Measurements from ENCODE around the gene SLC24A3. TPM values are rescaled to one million over a fixed set of nuclear protein-coding genes. Genes with fewer than 3 reads are reported as not detected.

The SLC24A3 gene
- total RNA-seq, 1 experiment from 2014 or later: 46.0 TPM

GRCh38 chr20:19590382-19590781 is 377.9 kb downstream of the SLC24A3 start:
- Histone ChIP-seq H3K36me3 (ENCODE audit: insufficient read depth, low read length, poor library complexity, severe bottlenecking) (peaks cover 29% of the 10 kb centered on the region), H3K27me3 (replicated peaks; ENCODE audit: insufficient read depth, low read depth, low read length, poor library complexity) (no peaks in the 10 kb centered on the region), H3K27ac (ENCODE audit: low read depth, low read length, poor library complexity, severe bottlenecking) (peak overlapping the region; percentile 87), H3K4me1 (ENCODE audit: insufficient read depth, low read length, poor library complexity, severe bottlenecking) (peaks cover 34% of the 10 kb centered on the region), H3K4me3 (ENCODE audit: low read depth, low read length, poor library complexity, severe bottlenecking) (no peak overlapping the region), H3K9me3 (ENCODE audit: low read depth, low read length, poor library complexity, severe bottlenecking) (peaks cover 4% of the 10 kb centered on the region)
- TF ChIP-seq EZH2 (IDR thresholded peaks at IDR 0.05; ENCODE audit: borderline replicate concordance, low read depth, low read length, poor library complexity, severe bottlenecking) (no peak), CTCF (conservative IDR thresholded peaks at IDR 0.05; ENCODE audit: low read depth, low read length) (no peak)
- POLR2A ChIA-PET (ENCODE audit: low non-redundant PET): interaction anchor here (0.6 kb wide), 1 partner anchor 268 kb away, joined by 4 read pairs; no protein-coding TSS in a partner anchor
- no peak for DNase-seq (ENCODE audit: low spot score)
- CTCF ChIA-PET: interaction anchor here (1.0 kb wide), 1 partner anchor 268 kb away, joined by 3 read pairs; no protein-coding TSS in a partner anchor
- intact Hi-C loops (cut with micrococcal nuclease; ENCODE audit: unreplicated experiment): no loop called here
- BruUV-seq (replicated peaks): no TSS peak

GRCh38 chr20:19593762-19594161 is 381.3 kb downstream of the SLC24A3 start:
- peaks cover 21% of the 10 kb centered on the region for H3K4me1 ChIP-seq (ENCODE audit: insufficient read depth, low read length, poor library complexity, severe bottlenecking)
- ChIA-PET POLR2A (ENCODE audit: low non-redundant PET) (no interaction called here), CTCF (no interaction called here)
- H3K27ac ChIP-seq (ENCODE audit: low read depth, low read length, poor library complexity, severe bottlenecking): no peak overlapping the region
- H3K9me3 ChIP-seq (ENCODE audit: low read depth, low read length, poor library complexity, severe bottlenecking): peaks cover 4% of the 10 kb centered on the region
- peaks cover 27% of the 10 kb centered on the region for H3K36me3 ChIP-seq (ENCODE audit: insufficient read depth, low read length, poor library complexity, severe bottlenecking)
- intact Hi-C loops (cut with micrococcal nuclease; ENCODE audit: unreplicated experiment): no loop called here
- H3K4me3 ChIP-seq (ENCODE audit: low read depth, low read length, poor library complexity, severe bottlenecking): no peak overlapping the region
- no peak for TF ChIP-seq CTCF (conservative IDR thresholded peaks at IDR 0.05; ENCODE audit: low read depth, low read length)
- TF ChIP-seq EZH2 (IDR thresholded peaks at IDR 0.05; ENCODE audit: borderline replicate concordance, low read depth, low read length, poor library complexity, severe bottlenecking): no peak
- DNase-seq (ENCODE audit: low spot score): no peak
- no peaks in the 10 kb centered on the region for H3K27me3 ChIP-seq (replicated peaks; ENCODE audit: insufficient read depth, low read depth, low read length, poor library complexity)
- no TSS peak for BruUV-seq (replicated peaks)

- Histone ChIP-seq H3K4me1 (ENCODE audit: insufficient read depth, low read length, poor library complexity, severe bottlenecking) (peaks cover 10% of the 10 kb centered on the region), H3K4me3 (ENCODE audit: low read depth, low read length, poor library complexity, severe bottlenecking) (no peak overlapping the region), H3K9me3 (ENCODE audit: low read depth, low read length, poor library complexity, severe bottlenecking) (peaks cover 4% of the 10 kb centered on the region), H3K36me3 (ENCODE audit: insufficient read depth, low read length, poor library complexity, severe bottlenecking) (peaks cover 27% of the 10 kb centered on the region), H3K27ac (ENCODE audit: low read depth, low read length, poor library complexity, severe bottlenecking) (no peak overlapping the region), H3K27me3 (replicated peaks; ENCODE audit: insufficient read depth, low read depth, low read length, poor library complexity) (no peaks in the 10 kb centered on the region)
- no peak for TF ChIP-seq EZH2 (IDR thresholded peaks at IDR 0.05; ENCODE audit: borderline replicate concordance, low read depth, low read length, poor library complexity, severe bottlenecking)
- TF ChIP-seq CTCF (conservative IDR thresholded peaks at IDR 0.05; ENCODE audit: low read depth, low read length): no peak
- intact Hi-C loops (cut with micrococcal nuclease; ENCODE audit: unreplicated experiment): no loop called here
- DNase-seq (ENCODE audit: low spot score): no peak
- CTCF ChIA-PET: no interaction called here
- no TSS peak for BruUV-seq (replicated peaks)
- POLR2A ChIA-PET (ENCODE audit: low non-redundant PET): no interaction called here
Observed at GRCh38 chr20:19594896-19595295, 382.5 kb downstream of the SLC24A3 start.
